Measurements from ENCODE around the gene SCN2B. TPM values are rescaled to one million over a fixed set of nuclear protein-coding genes. Genes with fewer than 3 reads are reported as not detected.

SCN2B gene
- total RNA-seq, 2 experiments from 2014 or later: 0.06 to 0.10 TPM

DNA sequence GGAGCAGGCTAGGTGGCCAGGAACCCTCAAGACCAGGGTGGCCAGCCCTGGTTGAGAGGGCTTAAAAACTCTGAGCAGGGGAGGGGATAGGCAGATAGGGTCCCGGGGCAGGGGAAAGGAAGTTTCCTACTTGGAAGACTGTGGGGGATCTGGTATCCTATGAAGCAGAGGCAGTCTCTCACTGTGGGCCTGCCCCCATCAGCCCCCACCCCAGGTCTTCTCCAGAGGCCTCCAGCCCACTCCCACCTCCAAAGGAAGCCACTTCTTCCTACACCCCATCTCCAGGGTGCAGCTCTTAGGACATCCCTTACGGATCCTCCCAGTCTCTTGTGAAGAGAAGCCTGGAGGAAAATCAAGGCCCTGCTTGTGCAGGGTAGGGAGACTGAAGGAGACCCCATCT lies 40.1 kb downstream of the SCN2B start:
- Histone ChIP-seq H3K4me2 (ENCODE audit: low read length) (no peak overlapping the region), H2AFZ (ENCODE audit: low read length) (no peak overlapping the region), H3K27ac (ENCODE audit: low read depth, low read length, poor library complexity, severe bottlenecking) (no peak overlapping the region), H3K36me3 (ENCODE audit: insufficient read depth, low read length) (no peaks in the 10 kb centered on the region), H3K9me2 (ENCODE audit: insufficient read depth, low read length) (no peaks in the 10 kb centered on the region), H3K79me2 (ENCODE audit: insufficient read depth, low read depth, low read length) (no peaks in the 10 kb centered on the region), H3K9me3 (ENCODE audit: low read length) (no peaks in the 10 kb centered on the region), H4K20me1 (ENCODE audit: insufficient read depth, low read length) (no peaks in the 10 kb centered on the region), H3K4me3 (ENCODE audit: low read depth, low read length, poor library complexity, severe bottlenecking) (no peak overlapping the region), H3K4me1 (ENCODE audit: insufficient read depth, low read length, poor library complexity, severe bottlenecking) (no peaks in the 10 kb centered on the region)
- BruUV-seq (replicated peaks): no TSS peak
- TF ChIP-seq, protein P1, sequence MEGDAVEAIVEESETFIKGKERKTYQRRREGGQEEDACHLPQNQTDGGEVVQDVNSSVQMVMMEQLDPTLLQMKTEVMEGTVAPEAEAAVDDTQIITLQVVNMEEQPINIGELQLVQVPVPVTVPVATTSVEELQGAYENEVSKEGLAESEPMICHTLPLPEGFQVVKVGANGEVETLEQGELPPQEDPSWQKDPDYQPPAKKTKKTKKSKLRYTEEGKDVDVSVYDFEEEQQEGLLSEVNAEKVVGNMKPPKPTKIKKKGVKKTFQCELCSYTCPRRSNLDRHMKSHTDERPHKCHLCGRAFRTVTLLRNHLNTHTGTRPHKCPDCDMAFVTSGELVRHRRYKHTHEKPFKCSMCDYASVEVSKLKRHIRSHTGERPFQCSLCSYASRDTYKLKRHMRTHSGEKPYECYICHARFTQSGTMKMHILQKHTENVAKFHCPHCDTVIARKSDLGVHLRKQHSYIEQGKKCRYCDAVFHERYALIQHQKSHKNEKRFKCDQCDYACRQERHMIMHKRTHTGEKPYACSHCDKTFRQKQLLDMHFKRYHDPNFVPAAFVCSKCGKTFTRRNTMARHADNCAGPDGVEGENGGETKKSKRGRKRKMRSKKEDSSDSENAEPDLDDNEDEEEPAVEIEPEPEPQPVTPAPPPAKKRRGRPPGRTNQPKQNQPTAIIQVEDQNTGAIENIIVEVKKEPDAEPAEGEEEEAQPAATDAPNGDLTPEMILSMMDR (conservative IDR thresholded peaks at IDR 0.05; ENCODE audit: low read length): no peak
- TF ChIP-seq EZH2phosphoT487 (IDR thresholded peaks at IDR 0.05; ENCODE audit: borderline replicate concordance, low read depth, low read length): no peak
- ChIA-PET CTCF (ENCODE audit: unreplicated experiment) (no interaction called here), POLR2A (no interaction called here)
- DNase-seq (ENCODE audit: low spot score): no peak
- intact Hi-C loops (cut with micrococcal nuclease; ENCODE audit: unreplicated experiment): no loop called here

DNA sequence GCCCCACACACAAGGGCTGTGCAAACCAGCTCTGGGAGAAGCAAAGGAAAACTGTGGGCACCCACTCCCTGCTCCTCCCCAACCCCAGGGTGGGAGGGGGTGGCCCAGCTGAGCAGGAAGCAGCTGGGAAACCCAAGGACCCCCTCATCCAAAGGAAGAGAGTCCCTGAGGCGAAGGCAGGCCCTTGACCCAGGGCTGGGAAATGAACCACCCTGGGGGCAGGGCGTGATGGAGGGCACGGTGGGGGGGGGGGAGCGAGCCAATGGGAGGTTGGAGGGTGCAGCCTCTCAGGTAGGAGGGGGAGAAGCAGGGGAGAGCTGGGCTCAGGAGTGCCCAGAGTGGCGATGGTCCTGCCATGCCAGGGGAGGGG lies 40.7 kb downstream of the SCN2B start:
- no peak overlapping the region for H2AFZ ChIP-seq (ENCODE audit: low read length)
- H3K4me2 ChIP-seq (ENCODE audit: low read length): no peak overlapping the region
- no peak overlapping the region for H3K27ac ChIP-seq (ENCODE audit: low read depth, low read length, poor library complexity, severe bottlenecking)
- H3K9me2 ChIP-seq (ENCODE audit: insufficient read depth, low read length): no peaks in the 10 kb centered on the region
- no TSS peak for BruUV-seq (replicated peaks)
- CTCF ChIA-PET (ENCODE audit: unreplicated experiment): no interaction called here
- H4K20me1 ChIP-seq (ENCODE audit: insufficient read depth, low read length): no peaks in the 10 kb centered on the region
- no peaks in the 10 kb centered on the region for H3K79me2 ChIP-seq (ENCODE audit: insufficient read depth, low read depth, low read length)
- POLR2A ChIA-PET: no interaction called here
- intact Hi-C loops (cut with micrococcal nuclease; ENCODE audit: unreplicated experiment): no loop called here
- H3K4me1 ChIP-seq (ENCODE audit: insufficient read depth, low read length, poor library complexity, severe bottlenecking): no peaks in the 10 kb centered on the region
- no peaks in the 10 kb centered on the region for H3K36me3 ChIP-seq (ENCODE audit: insufficient read depth, low read length)
- no peaks in the 10 kb centered on the region for H3K9me3 ChIP-seq (ENCODE audit: low read length)
- DNase-seq (ENCODE audit: low spot score): no peak
- no peak overlapping the region for H3K4me3 ChIP-seq (ENCODE audit: low read depth, low read length, poor library complexity, severe bottlenecking)
- TF ChIP-seq, protein P1 (conservative IDR thresholded peaks at IDR 0.05; ENCODE audit: low read length): no peak
- TF ChIP-seq EZH2phosphoT487 (IDR thresholded peaks at IDR 0.05; ENCODE audit: borderline replicate concordance, low read depth, low read length): no peak

DNA sequence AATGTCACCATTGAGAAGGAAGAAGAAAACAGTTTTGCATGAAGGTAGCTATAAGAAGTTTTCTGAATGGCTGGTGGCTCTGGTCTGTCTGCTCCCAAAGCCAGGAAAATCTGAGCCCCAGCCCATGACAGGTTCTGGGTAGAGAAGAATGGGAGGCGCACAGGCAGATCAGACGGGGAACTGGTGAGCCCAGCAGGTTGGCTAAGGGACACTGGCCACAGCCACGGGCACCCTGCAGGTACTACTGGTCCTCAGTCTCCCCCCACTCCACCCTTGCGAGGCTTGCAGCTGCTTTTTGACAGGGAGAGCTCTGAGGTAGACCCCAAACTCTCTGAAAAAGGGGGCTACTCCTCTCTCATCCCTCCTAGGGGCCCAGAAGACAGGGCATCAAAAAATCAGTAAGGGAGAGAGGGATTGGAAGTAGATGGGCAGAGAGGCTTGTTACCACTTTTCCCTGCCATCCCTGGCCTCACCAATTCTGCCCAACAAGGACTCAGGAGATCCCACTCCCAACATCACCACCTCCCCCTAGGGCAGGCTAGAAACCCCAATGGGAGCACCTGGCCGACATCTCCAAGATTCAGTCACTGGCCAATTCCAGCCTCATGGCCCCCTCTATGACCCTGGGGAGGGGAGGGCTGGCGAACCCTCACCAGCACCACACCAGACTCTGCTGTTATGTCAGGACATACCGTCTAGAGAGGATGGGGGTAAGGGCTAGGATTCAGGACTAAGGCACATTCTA lies 41.2 kb downstream of the SCN2B start:
- Histone ChIP-seq H3K4me1 (ENCODE audit: insufficient read depth, low read length, poor library complexity, severe bottlenecking) (no peaks in the 10 kb centered on the region), H3K79me2 (ENCODE audit: insufficient read depth, low read depth, low read length) (no peaks in the 10 kb centered on the region), H4K20me1 (ENCODE audit: insufficient read depth, low read length) (no peaks in the 10 kb centered on the region), H3K27ac (ENCODE audit: low read depth, low read length, poor library complexity, severe bottlenecking) (no peak overlapping the region), H3K9me3 (ENCODE audit: low read length) (no peaks in the 10 kb centered on the region), H3K36me3 (ENCODE audit: insufficient read depth, low read length) (no peaks in the 10 kb centered on the region), H3K4me3 (ENCODE audit: low read depth, low read length, poor library complexity, severe bottlenecking) (no peak overlapping the region), H3K9me2 (ENCODE audit: insufficient read depth, low read length) (no peaks in the 10 kb centered on the region), H2AFZ (ENCODE audit: low read length) (no peak overlapping the region), H3K4me2 (ENCODE audit: low read length) (no peak overlapping the region)
- intact Hi-C loops (cut with micrococcal nuclease; ENCODE audit: unreplicated experiment): no loop called here
- no TSS peak for BruUV-seq (replicated peaks)
- CTCF ChIA-PET (ENCODE audit: unreplicated experiment): interaction anchor here (0.5 kb wide), 1 partner anchor 643 kb away, joined by 7 read pairs; no protein-coding TSS in a partner anchor
- DNase-seq (ENCODE audit: low spot score): no peak
- TF ChIP-seq, protein P1 (conservative IDR thresholded peaks at IDR 0.05; ENCODE audit: low read length): no peak
- no peak for TF ChIP-seq EZH2phosphoT487 (IDR thresholded peaks at IDR 0.05; ENCODE audit: borderline replicate concordance, low read depth, low read length)
- POLR2A ChIA-PET: no interaction called here
